Measurements from ENCODE around the gene SBF1.
"Not testable (repeated sequence)": the region's sequence is repeated elsewhere in the genome, so short reads cannot be mapped to it uniquely, and the experiment has no call there.

The SBF1 gene

GRCh38 chr22:50444663-50445062 lies 30.2 kb downstream of the SBF1 start:
- DNase-seq, result no peak

GRCh38 chr22:50443801-50444625 lies 30.8 kb downstream of the SBF1 start:
- DNase-seq, result no peak

- no peak for DNase-seq
Measured at GRCh38 chr22:50443197-50443596, 31.6 kb downstream of the SBF1 start.

GRCh38 chr22:50441428-50441993 lies 33.3 kb downstream of the SBF1 start:
- no peak for DNase-seq

GRCh38 chr22:50440544-50441249 lies 34.1 kb downstream of the SBF1 start:
- DNase-seq, result no peak

GRCh38 chr22:50439871-50440331 lies 34.9 kb downstream of the SBF1 start:
- no peak for DNase-seq

- DNase-seq, result no peak
Measured at GRCh38 chr22:50439314-50439870, 35.4 kb downstream of the SBF1 start.

- no peak for DNase-seq
Measured at GRCh38 chr22:50438305-50439275, 36.2 kb downstream of the SBF1 start.

GRCh38 chr22:50437511-50438304 lies 37.1 kb downstream of the SBF1 start:
- DNase-seq, result no peak

GRCh38 chr22:50436841-50437341 lies 37.9 kb downstream of the SBF1 start:
- no peak for DNase-seq

GRCh38 chr22:50436015-50436830 lies 38.6 kb downstream of the SBF1 start:
- DNase-seq, result no peak

- no peak for DNase-seq
Measured at GRCh38 chr22:50435291-50436014, 39.4 kb downstream of the SBF1 start.

- no peak for DNase-seq
Measured at GRCh38 chr22:50434849-50435248, 40.0 kb downstream of the SBF1 start.

- not testable (repeated sequence) for DNase-seq
Measured at GRCh38 chr22:50432877-50433510, 41.8 kb downstream of the SBF1 start.

GRCh38 chr22:50432131-50432876 lies 42.5 kb downstream of the SBF1 start:
- DNase-seq, result no peak

- no peak for DNase-seq
Measured at GRCh38 chr22:50425179-50425916, 49.5 kb downstream of the SBF1 start.

- no peak for DNase-seq
Measured at GRCh38 chr22:50423956-50424355, 50.9 kb downstream of the SBF1 start.
